SU-DHL-6 (cell line): ENCODE measurements around the gene GPR35.

ENCODE experiments used
- H2AFZ ChIP-seq: fragments of 200-600 bp; sonication (generic); 2 replicates; pipeline ENCODE4 v1.6.1; 2014; ENCODE audit warnings: low read depth, mild to moderate bottlenecking, moderate library complexity, mixed read lengths, antibody characterized with exemption, low read length; ENCODE audit not compliant: severe bottlenecking
- H3F3A ChIP-seq: fragments of 200-600 bp; shearing (Covaris generic); 2 replicates; pipeline ENCODE4 v1.6.0; 2016; ENCODE audit warnings: antibody characterized with exemption, mild to moderate bottlenecking; ENCODE audit not compliant: insufficient read depth
- H3K27ac ChIP-seq: fragments of 200-600 bp; sonication (generic); 2 replicates; pipeline ENCODE4 v1.5.1; 2016; ENCODE audit warnings: low read depth, mild to moderate bottlenecking, low read length, moderate library complexity, mixed read lengths
- H3K27me3 ChIP-seq: fragments of 200-600 bp; sonication (generic), shearing (Covaris generic); 2 replicates; pipeline ENCODE4 v1.6.0; 2014; ENCODE audit warnings: mild to moderate bottlenecking, low read length
- H3K36me3 ChIP-seq: fragments of 200-600 bp; sonication (generic); 2 replicates; pipeline ENCODE4 v1.6.1; 2014; ENCODE audit warnings: mild to moderate bottlenecking, low read length, mixed read lengths
- H3K4me2 ChIP-seq: fragments of 300-600, 200-600 bp; shearing (Covaris generic), sonication (generic); 2 replicates; pipeline ENCODE4 v1.6.0; 2014; ENCODE audit warnings: low read length, low read depth, mild to moderate bottlenecking; ENCODE audit not compliant: poor library complexity, severe bottlenecking
- H3K4me3 ChIP-seq: fragments of 200-600 bp; sonication (generic); 2 replicates; pipeline ENCODE4 v1.5.1; 2014; ENCODE audit warnings: antibody characterized with exemption, low read length, mild to moderate bottlenecking, mixed read lengths; ENCODE audit not compliant: insufficient read depth, poor library complexity, severe bottlenecking
- H3K79me2 ChIP-seq: fragments of 200-600 bp; sonication (generic); 2 replicates; pipeline ENCODE4 v1.6.1; 2014; ENCODE audit warnings: mild to moderate bottlenecking, low read length, moderate library complexity; ENCODE audit not compliant: insufficient read depth
- H3K9ac ChIP-seq: fragments of 200-600 bp; sonication (generic); 2 replicates; pipeline ENCODE4 v1.7.0; 2014; ENCODE audit warnings: mild to moderate bottlenecking, low read length
- H3K9me2 ChIP-seq: fragments of 200-600 bp; sonication (generic); replicated peaks from 2 replicates; pipeline ENCODE4 v1.6.1; 2014; ENCODE audit warnings: low read length; ENCODE audit not compliant: insufficient read depth
- H3K9me3 ChIP-seq: fragments of 200-600 bp; sonication (generic); 2 replicates; pipeline ENCODE4 v1.6.1; 2014; ENCODE audit warnings: low read length, mixed read lengths; ENCODE audit not compliant: insufficient read depth
- H4K20me1 ChIP-seq: fragments of 200-600 bp; sonication (generic); 2 replicates; pipeline ENCODE4 v1.6.1; 2014; ENCODE audit warnings: low read depth, mild to moderate bottlenecking, antibody characterized with exemption, low read length, moderate library complexity, mixed read lengths
- EZH2phosphoT487 ChIP-seq: fragments of 200-600 bp; sonication (generic), shearing (Covaris generic); conservative IDR thresholded peaks from 2 replicates; pipeline ENCODE4 v1.6.1; 2018; ENCODE audit warnings: mild to moderate bottlenecking, antibody characterized with exemption, low read length, moderate library complexity, mixed read lengths
- TF ChIP-seq, protein P1 (sequence below): fragments of 200-600 bp; sonication (generic); IDR thresholded peaks from one replicate; pipeline ENCODE4 v1.5.1; 2017; ENCODE audit warnings: antibody characterized with exemption, mild to moderate bottlenecking, low read length, moderate library complexity; ENCODE audit not compliant: insufficient read depth, poor library complexity, severe bottlenecking

GPR35 gene

DNA sequence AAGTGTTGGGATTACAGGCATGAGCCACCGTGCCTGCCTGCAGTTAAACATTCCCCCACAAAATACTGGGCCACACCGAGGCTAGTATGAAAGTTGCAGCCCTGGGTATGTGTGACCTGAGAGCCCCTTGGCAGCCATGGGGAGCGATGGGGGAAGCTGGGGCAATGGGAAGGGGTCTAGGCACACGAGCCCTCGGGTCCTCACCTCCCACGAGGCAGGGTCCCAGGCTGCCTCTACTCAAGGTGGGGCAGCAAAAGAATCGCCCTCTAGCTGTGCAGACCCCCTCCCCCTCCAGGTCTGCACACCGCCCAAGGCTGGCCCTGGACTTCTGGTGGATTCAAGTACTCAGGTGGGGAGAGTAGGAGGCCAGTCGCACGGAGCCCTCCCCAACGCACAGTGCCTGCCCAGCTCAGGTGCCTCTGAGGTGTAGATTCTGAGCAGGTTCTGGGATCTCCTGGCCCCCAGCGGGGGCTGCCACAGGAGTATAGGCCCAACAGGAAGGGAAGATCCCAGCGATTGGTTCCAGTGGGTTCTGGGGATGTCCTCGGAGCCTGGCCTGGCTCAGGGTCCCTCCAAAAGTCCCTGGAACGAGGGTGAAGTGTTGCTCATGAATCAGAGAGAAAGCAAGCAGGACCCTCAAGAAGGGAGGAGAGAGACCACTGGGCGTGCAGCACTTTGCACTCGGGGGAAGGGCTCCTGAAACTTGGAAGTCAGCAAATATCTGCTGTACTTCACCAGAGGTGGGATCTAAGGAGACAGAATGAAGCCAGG is 2.6 kb downstream of the GPR35 start:
- no peak overlapping the region for H2AFZ ChIP-seq
- no peaks in the 10 kb centered on the region for H3F3A ChIP-seq
- H3K36me3 ChIP-seq, result no peaks in the 10 kb centered on the region
- H3K9me2 ChIP-seq, result no peaks in the 10 kb centered on the region
- H3K27me3 ChIP-seq, result no peaks in the 10 kb centered on the region
- no peaks in the 10 kb centered on the region for H3K79me2 ChIP-seq
- no peak overlapping the region for H3K4me2 ChIP-seq
- H3K9ac ChIP-seq, result no peak overlapping the region
- no peak overlapping the region for H3K27ac ChIP-seq
- H3K4me3 ChIP-seq, result no peak overlapping the region
- H3K9me3 ChIP-seq, result no peaks in the 10 kb centered on the region
- H4K20me1 ChIP-seq, result no peaks in the 10 kb centered on the region
- TF ChIP-seq EZH2phosphoT487, result no peak
- TF ChIP-seq, protein P1, sequence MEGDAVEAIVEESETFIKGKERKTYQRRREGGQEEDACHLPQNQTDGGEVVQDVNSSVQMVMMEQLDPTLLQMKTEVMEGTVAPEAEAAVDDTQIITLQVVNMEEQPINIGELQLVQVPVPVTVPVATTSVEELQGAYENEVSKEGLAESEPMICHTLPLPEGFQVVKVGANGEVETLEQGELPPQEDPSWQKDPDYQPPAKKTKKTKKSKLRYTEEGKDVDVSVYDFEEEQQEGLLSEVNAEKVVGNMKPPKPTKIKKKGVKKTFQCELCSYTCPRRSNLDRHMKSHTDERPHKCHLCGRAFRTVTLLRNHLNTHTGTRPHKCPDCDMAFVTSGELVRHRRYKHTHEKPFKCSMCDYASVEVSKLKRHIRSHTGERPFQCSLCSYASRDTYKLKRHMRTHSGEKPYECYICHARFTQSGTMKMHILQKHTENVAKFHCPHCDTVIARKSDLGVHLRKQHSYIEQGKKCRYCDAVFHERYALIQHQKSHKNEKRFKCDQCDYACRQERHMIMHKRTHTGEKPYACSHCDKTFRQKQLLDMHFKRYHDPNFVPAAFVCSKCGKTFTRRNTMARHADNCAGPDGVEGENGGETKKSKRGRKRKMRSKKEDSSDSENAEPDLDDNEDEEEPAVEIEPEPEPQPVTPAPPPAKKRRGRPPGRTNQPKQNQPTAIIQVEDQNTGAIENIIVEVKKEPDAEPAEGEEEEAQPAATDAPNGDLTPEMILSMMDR, result no peak

DNA sequence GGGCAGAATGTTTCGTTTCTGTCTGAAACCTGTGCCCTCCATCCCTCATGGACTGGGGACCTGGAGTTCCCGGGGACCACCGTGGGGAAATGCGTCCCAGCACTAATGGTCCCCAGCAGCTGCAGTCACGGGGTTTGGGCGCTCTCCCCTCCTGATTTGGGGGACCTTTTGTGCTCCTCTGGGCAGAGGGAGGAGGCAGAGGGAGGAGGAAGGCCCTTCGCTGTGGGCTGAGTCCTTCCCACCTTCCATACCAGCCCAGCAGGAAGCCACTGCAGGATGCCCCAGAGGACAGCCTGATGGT is 3.2 kb downstream of the GPR35 start:
- H3K27ac ChIP-seq, result no peak overlapping the region
- H3K27me3 ChIP-seq, result no peaks in the 10 kb centered on the region
- H3K9ac ChIP-seq, result no peak overlapping the region
- H3K9me3 ChIP-seq, result no peaks in the 10 kb centered on the region
- no peaks in the 10 kb centered on the region for H3F3A ChIP-seq
- H3K4me2 ChIP-seq, result no peak overlapping the region
- no peaks in the 10 kb centered on the region for H3K9me2 ChIP-seq
- no peaks in the 10 kb centered on the region for H3K79me2 ChIP-seq
- no peak overlapping the region for H3K4me3 ChIP-seq
- no peaks in the 10 kb centered on the region for H4K20me1 ChIP-seq
- no peak overlapping the region for H2AFZ ChIP-seq
- H3K36me3 ChIP-seq, result no peaks in the 10 kb centered on the region
- TF ChIP-seq EZH2phosphoT487, result no peak

DNA sequence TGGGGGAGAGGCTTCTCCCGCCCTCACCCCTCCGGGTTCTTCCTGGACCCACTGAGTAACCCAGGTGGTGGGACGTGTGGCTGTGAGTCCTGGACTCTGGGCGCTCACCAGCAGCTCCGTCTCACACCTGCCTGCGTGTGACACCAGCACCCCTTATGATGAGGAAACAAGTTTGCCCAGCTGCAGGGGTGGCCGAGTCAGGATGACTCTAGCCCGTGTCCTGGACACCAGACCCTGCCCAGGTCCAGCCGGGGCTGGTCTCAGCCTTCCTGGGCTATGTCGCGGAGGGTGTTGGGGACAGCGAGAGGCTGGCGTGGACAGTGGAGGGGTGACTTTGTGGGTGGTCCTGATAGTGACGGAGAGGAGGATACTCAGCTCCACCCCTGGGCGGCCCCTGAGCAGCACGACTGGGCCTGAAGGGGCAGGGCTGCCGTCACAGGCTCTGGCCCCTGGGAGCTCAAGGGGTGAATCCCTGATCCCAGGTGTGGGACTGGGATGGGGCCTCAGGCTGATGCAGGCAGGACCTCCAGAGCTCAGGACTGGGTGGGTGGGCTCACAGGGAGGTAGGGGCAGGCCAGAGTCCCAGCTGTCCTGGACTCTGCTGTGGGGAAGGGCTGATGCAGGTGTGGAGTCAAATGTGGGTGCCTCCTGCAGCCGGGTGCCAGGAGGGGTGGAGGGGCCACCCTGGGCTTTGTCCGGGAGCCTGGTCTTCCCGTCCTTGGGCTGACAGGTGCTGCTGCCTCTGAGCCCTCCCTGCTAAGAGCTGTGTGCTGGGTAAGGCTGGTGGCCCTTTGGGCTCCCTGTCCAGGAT is 3.7 kb downstream of the GPR35 start:
- no peaks in the 10 kb centered on the region for H3K27me3 ChIP-seq
- no peak overlapping the region for H3K27ac ChIP-seq
- no peak overlapping the region for H2AFZ ChIP-seq
- no peak overlapping the region for H3K9ac ChIP-seq
- no peak overlapping the region for H3K4me3 ChIP-seq
- H3K4me2 ChIP-seq, result no peak overlapping the region
- TF ChIP-seq, protein P1, result no peak
- no peak for TF ChIP-seq EZH2phosphoT487
- no peaks in the 10 kb centered on the region for H3F3A ChIP-seq
- no peaks in the 10 kb centered on the region for H4K20me1 ChIP-seq
- no peaks in the 10 kb centered on the region for H3K79me2 ChIP-seq
- H3K36me3 ChIP-seq, result no peaks in the 10 kb centered on the region
- no peaks in the 10 kb centered on the region for H3K9me2 ChIP-seq
- H3K9me3 ChIP-seq, result no peaks in the 10 kb centered on the region

DNA sequence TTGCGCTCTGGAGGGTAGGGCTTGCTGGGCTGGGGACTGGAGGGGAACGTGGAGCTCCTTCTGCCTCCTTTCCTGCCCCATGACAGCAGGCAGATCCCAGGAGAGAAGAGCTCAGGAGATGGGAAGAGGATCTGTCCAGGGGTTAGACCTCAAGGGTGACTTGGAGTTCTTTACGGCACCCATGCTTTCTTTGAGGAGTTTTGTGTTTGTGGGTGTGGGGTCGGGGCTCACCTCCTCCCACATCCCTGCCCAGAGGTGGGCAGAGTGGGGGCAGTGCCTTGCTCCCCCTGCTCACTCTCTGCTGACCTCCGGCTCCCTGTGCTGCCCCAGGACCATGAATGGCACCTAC is 4.3 kb downstream of the GPR35 start:
- no peaks in the 10 kb centered on the region for H3F3A ChIP-seq
- H3K79me2 ChIP-seq, result no peaks in the 10 kb centered on the region
- no peaks in the 10 kb centered on the region for H4K20me1 ChIP-seq
- no peaks in the 10 kb centered on the region for H3K27me3 ChIP-seq
- H3K9me3 ChIP-seq, result no peaks in the 10 kb centered on the region
- H3K4me2 ChIP-seq, result no peak overlapping the region
- no peaks in the 10 kb centered on the region for H3K36me3 ChIP-seq
- H3K4me3 ChIP-seq, result no peak overlapping the region
- no peak overlapping the region for H2AFZ ChIP-seq
- H3K9me2 ChIP-seq, result no peaks in the 10 kb centered on the region
- no peak overlapping the region for H3K27ac ChIP-seq
- H3K9ac ChIP-seq, result no peak overlapping the region
- TF ChIP-seq, protein P1, result no peak
- TF ChIP-seq EZH2phosphoT487, result no peak
